Activated T-cell treated with anti-CD3 and anti-CD28 coated beads for 24 hours (primary cell): ENCODE measurements around the gene PRCC.
A peak's percentile ranks its signal among the peaks of the same experiment; 100 is the strongest.

Experiments
- DNase-seq: peaks from one replicate; pipeline ENCODE4 v3.0.0-alpha.2; 2020; ENCODE audit warnings: low read depth

Gene PRCC

GRCh38 chr1:156797212-156797871 lies 30.0 kb downstream of the PRCC start:
- DNase-seq: peak; percentile 46

- DNase-seq: no peak
These were observed 34.2 kb downstream of the PRCC start for GRCh38 chr1:156801409-156802121.

GRCh38 chr1:156802421-156802935 lies 35.1 kb downstream of the PRCC start:
- DNase-seq: no peak

- DNase-seq: no peak
These were observed 35.9 kb downstream of the PRCC start for GRCh38 chr1:156803086-156803851.

GRCh38 chr1:156804026-156804425 lies 36.7 kb downstream of the PRCC start:
- no peak for DNase-seq

GRCh38 chr1:156804572-156805243 lies 37.4 kb downstream of the PRCC start:
- DNase-seq: no peak

GRCh38 chr1:156805766-156806511 lies 38.6 kb downstream of the PRCC start:
- DNase-seq: no peak

- no peak for DNase-seq
These were observed 39.4 kb downstream of the PRCC start for GRCh38 chr1:156806512-156807440.

GRCh38 chr1:156807627-156808026 lies 40.3 kb downstream of the PRCC start:
- no peak for DNase-seq

GRCh38 chr1:156808186-156809030 lies 41.1 kb downstream of the PRCC start:
- DNase-seq: no peak

GRCh38 chr1:156809281-156809680 lies 41.9 kb downstream of the PRCC start:
- no peak for DNase-seq

GRCh38 chr1:156809711-156810366 lies 42.5 kb downstream of the PRCC start:
- no peak for DNase-seq

- no peak for DNase-seq
These were observed 43.8 kb downstream of the PRCC start for GRCh38 chr1:156811168-156811567.

- DNase-seq: no peak
These were observed 45.1 kb downstream of the PRCC start for GRCh38 chr1:156812293-156812990.

GRCh38 chr1:156813298-156813697 lies 46.0 kb downstream of the PRCC start:
- DNase-seq: no peak

GRCh38 chr1:156813750-156814570 lies 46.6 kb downstream of the PRCC start:
- peak; percentile 67 for DNase-seq

GRCh38 chr1:156814571-156815260 lies 47.4 kb downstream of the PRCC start:
- DNase-seq: peak; percentile 30
